SH-SY5Y (cell line): ENCODE results near the gene GNAT2.

Source experiments
- GATA2 ChIP-seq: IDR thresholded peaks from 2 replicates; pipeline ENCODE4 v1.6.1; 2011; ENCODE audit warnings: mild to moderate bottlenecking, low read depth, low read length
- GATA3 ChIP-seq: IDR thresholded peaks from 2 replicates; pipeline ENCODE4 v1.6.1; 2011; ENCODE audit warnings: low read depth, mild to moderate bottlenecking, low read length, moderate library complexity

- TF ChIP-seq GATA3 (no peak), GATA2 (no peak)
These were observed 3.5 kb upstream of the GNAT2 start for GRCh38 chr1:109622895-109623294.
